ENCODE data around the gene CDK6. TPM values are rescaled to one million over a fixed set of nuclear protein-coding genes. Genes with fewer than 3 reads are reported as not detected.

The CDK6 gene
- total RNA-seq, 4 donors from 2014 or later, result 43.6 to 85.1 (median 63.3) TPM

DNA sequence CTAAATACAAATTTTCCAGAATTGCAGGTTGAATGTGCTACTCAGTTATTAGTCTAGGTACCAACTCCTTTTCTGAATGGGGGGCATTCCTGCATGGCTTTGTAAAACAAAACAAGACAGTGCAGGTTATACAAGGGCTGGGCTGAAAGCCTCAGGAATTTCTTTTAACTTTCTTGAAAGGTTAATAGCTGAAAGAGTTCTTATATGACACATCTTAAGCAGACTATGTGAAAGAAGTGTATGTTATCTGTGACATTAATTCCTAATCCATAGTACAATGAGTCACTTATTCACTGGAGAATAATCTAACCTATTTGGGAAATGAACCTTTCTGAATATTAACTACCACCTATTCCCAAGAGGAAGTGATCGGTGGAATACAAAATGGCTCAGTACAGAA, 130.5 kb downstream of the CDK6 start:
- DNase-seq (ENCODE audit: low spot score in 2 of 2), result no peak
- H3K4me3 ChIP-seq (ENCODE audit: low read depth, poor library complexity, severe bottlenecking), result no peak overlapping the region
- TF ChIP-seq POLR2A (IDR thresholded peaks at IDR 0.05), result no peak
- TF ChIP-seq, protein P1, sequence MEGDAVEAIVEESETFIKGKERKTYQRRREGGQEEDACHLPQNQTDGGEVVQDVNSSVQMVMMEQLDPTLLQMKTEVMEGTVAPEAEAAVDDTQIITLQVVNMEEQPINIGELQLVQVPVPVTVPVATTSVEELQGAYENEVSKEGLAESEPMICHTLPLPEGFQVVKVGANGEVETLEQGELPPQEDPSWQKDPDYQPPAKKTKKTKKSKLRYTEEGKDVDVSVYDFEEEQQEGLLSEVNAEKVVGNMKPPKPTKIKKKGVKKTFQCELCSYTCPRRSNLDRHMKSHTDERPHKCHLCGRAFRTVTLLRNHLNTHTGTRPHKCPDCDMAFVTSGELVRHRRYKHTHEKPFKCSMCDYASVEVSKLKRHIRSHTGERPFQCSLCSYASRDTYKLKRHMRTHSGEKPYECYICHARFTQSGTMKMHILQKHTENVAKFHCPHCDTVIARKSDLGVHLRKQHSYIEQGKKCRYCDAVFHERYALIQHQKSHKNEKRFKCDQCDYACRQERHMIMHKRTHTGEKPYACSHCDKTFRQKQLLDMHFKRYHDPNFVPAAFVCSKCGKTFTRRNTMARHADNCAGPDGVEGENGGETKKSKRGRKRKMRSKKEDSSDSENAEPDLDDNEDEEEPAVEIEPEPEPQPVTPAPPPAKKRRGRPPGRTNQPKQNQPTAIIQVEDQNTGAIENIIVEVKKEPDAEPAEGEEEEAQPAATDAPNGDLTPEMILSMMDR (IDR thresholded peaks at IDR 0.05), result no peak
- intact Hi-C loops (cut with DNase I; ENCODE audit: low total_unique reads), result no loop called here
- 89 to 97% methylated on average over 1 of the region's 1 CpG for WGBS, 2 donors

DNA sequence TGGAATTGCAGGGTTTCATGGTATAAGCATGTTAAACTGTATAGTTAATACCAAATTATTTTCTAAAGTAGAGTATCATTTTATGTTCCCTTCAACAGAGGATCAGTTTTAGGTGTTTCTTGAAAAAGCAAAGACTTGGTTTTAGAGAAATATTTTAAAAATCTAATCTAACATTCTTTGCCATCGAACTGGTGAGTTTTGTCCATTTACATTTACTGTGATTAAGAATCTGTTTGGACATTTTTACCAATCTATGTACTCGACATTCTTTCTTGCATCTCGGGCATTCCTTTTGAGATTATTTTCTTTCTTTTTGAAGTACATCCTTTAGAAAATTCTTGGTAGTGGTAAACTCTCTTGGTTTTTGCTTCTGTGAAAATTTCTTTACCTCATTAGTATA, 131.5 kb downstream of the CDK6 start:
- H3K4me3 ChIP-seq (ENCODE audit: low read depth, poor library complexity, severe bottlenecking), result no peak overlapping the region
- intact Hi-C loops (cut with DNase I; ENCODE audit: low total_unique reads), result no loop called here
- TF ChIP-seq, protein P1 (IDR thresholded peaks at IDR 0.05), result no peak
- TF ChIP-seq POLR2A (IDR thresholded peaks at IDR 0.05), result no peak
- DNase-seq (ENCODE audit: low spot score in 2 of 2), result no peak
- WGBS, 2 donors, result 96 to 99% methylated on average over 3 of the region's 3 CpGs

DNA sequence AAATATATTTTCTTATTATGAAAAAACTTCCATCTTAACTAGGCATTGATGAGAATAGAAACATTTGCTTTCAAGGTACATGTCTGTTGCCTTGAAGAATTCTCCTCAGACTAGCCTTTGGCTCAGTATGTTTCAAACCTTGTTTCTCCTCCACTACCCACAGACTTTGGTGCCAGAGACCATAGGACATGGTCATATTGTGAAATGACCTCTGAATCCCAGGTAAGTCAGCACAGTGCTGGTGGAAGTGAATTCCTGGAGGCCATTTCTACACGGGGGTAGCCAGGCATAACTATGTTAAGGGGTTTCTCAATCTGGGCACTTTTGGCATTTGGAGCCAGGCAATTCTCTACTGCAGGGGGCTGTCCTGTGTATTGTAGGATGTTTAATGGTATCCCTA, 133.8 kb downstream of the CDK6 start:
- WGBS, 2 donors, result 86 to 100% methylated on average over 1 of the region's 1 CpG

DNA sequence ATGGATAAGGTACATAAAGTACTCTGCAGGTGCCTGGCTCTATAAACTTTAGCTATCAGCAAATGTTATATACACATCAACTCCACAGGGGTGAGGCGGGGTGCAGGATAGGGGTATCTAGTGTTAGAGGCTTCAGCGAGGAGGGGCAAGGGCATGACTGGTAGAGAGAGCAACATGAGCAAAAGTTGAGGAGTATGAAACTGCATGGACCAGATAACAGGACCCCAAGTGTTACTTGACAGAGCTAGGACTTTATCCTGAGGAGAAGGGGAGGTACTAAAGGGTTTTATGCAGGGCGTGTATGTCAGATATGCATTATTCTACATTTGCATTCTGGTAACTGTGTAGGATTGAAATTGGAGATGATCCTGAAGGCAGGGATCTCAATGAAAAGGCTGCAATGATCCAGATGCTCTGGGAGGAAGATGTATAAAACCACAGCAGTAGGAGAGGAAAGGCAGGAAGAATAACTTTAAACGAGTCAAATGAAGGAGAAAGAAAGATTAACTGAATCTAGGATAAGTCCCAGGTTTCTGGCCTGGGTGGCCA, 136.3 kb downstream of the CDK6 start:
- WGBS, 2 donors, result 90% methylated on average over 4 of the region's 4 CpGs
- no peak for DNase-seq (ENCODE audit: low spot score in 2 of 2)
- intact Hi-C loops (cut with DNase I; ENCODE audit: low total_unique reads), result no loop called here
- TF ChIP-seq, protein P1 (IDR thresholded peaks at IDR 0.05), result no peak
- no peak for TF ChIP-seq POLR2A (IDR thresholded peaks at IDR 0.05)
- H3K4me3 ChIP-seq (ENCODE audit: low read depth, poor library complexity, severe bottlenecking), result no peak overlapping the region

More for the DNA sequence above, 133.8 kb downstream of the CDK6 start:
- intact Hi-C loops (cut with DNase I; ENCODE audit: low total_unique reads), result no loop called here
- DNase-seq (ENCODE audit: low spot score in 2 of 2), result no peak
- no peak for TF ChIP-seq POLR2A (IDR thresholded peaks at IDR 0.05)
- TF ChIP-seq, protein P1 (IDR thresholded peaks at IDR 0.05), result no peak
- H3K4me3 ChIP-seq (ENCODE audit: low read depth, poor library complexity, severe bottlenecking), result no peak overlapping the region

DNA sequence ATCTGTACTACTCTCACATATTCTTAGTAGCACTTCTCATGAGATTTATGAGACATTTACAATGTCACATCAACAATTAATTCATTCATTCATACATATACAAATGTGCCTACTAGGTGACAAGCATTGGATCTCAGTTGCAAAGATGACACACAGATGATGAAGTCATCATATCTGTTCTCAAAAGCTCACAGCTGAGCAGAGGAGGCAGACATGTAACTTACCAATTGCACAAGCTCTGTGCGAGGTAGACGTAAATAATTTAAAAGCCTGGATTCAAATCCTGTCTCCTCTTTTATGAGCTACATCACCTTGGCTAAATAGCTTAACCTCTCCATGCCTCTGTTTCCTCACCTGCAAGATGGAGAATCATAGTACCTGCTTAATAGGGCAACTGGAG, 136.8 kb downstream of the CDK6 start:
- DNase-seq (ENCODE audit: low spot score in 2 of 2), result no peak
- no peak overlapping the region for H3K4me3 ChIP-seq (ENCODE audit: low read depth, poor library complexity, severe bottlenecking)
- no peak for TF ChIP-seq POLR2A (IDR thresholded peaks at IDR 0.05)
- TF ChIP-seq, protein P1 (IDR thresholded peaks at IDR 0.05), result no peak
- 88 to 94% methylated on average over 2 of the region's 2 CpGs for WGBS, 2 donors
- intact Hi-C loops (cut with DNase I; ENCODE audit: low total_unique reads), result no loop called here

DNA sequence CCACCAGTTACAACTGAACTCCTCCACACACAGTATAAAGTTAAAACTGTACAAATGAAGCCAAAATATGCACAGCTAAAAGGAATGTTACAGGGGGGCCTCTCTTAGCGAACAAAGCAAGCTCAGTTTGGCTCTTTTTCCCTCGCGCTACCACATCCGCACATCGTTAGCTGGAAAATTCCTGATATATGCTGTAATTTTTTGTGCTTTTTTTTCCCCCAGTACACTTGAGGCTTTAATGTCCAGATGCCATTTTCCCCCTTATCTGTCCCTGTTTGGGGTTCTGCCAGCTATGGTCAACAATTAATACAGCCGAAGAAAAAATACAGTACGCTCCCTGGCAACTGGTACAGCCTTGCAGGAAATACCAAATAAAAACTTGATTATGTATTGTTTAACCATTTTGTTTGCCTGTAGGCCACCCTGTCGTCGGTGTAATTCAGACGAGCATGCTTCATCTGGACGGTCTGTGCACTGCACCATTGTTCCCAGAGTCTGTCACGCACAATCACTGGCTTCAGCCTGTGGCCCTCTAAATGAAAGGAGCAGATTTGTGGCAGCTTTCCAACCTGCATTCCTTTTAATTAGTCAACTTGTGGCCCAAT, 138.0 kb downstream of the CDK6 start:
- WGBS, 2 donors, result 48 to 51% methylated on average over 12 of the region's 12 CpGs
- intact Hi-C loops (cut with DNase I; ENCODE audit: low total_unique reads), result no loop called here
- no peak overlapping the region for H3K4me3 ChIP-seq (ENCODE audit: low read depth, poor library complexity, severe bottlenecking)
- DNase-seq (ENCODE audit: low spot score in 2 of 2), result no peak
- no peak for TF ChIP-seq POLR2A (IDR thresholded peaks at IDR 0.05)
- TF ChIP-seq, protein P1 (IDR thresholded peaks at IDR 0.05), result no peak

All from lower leg skin (tissue), 4 donors.